ENCODE data around the gene CTSH. TPM values are rescaled to one million over a fixed set of nuclear protein-coding genes. Genes with fewer than 3 reads are reported as not detected.

Gene CTSH
- total RNA-seq, 1 donor from 2014 or later: 75.8 TPM

- Histone ChIP-seq H3K4me3 (ENCODE audit: low read depth, low read length) (no peak overlapping the region), H3K27me3 (ENCODE audit: control insufficient read depth, insufficient read depth, low read length) (no peaks in the 10 kb centered on the region), H3K36me3 (ENCODE audit: control insufficient read depth, insufficient read depth, low read length) (peaks cover 27% of the 10 kb centered on the region)
- DNase-seq (ENCODE audit: low read depth): no peak
- no peak for FAIRE-seq
- no peak for TF ChIP-seq CTCF (IDR thresholded peaks at IDR 0.05; ENCODE audit: insufficient read depth, low read length, severe bottlenecking)
These were observed 18.7 kb downstream of the CTSH start for GRCh38 chr15:78925956-78926743.

GRCh38 chr15:78925076-78925624 lies 19.7 kb downstream of the CTSH start:
- no peak overlapping the region for H3K4me3 ChIP-seq (ENCODE audit: low read depth, low read length)

GRCh38 chr15:78923480-78924360 lies 21.1 kb downstream of the CTSH start:
- FAIRE-seq: no peak
- H3K27me3 ChIP-seq (ENCODE audit: control insufficient read depth, insufficient read depth, low read length): no peaks in the 10 kb centered on the region
- H3K36me3 ChIP-seq (ENCODE audit: control insufficient read depth, insufficient read depth, low read length): peaks cover 27% of the 10 kb centered on the region

More at GRCh38 chr15:78925076-78925624, 19.7 kb downstream of the CTSH start:
- TF ChIP-seq CTCF (IDR thresholded peaks at IDR 0.05; ENCODE audit: insufficient read depth, low read length, severe bottlenecking): no peak
- Histone ChIP-seq H3K36me3 (ENCODE audit: control insufficient read depth, insufficient read depth, low read length) (peaks cover 29% of the 10 kb centered on the region), H3K27me3 (ENCODE audit: control insufficient read depth, insufficient read depth, low read length) (no peaks in the 10 kb centered on the region)
- DNase-seq (ENCODE audit: low read depth) (no peak), FAIRE-seq (no peak)

GRCh38 chr15:78923015-78923414 lies 21.8 kb downstream of the CTSH start:
- Histone ChIP-seq H3K27me3 (ENCODE audit: control insufficient read depth, insufficient read depth, low read length) (no peaks in the 10 kb centered on the region), H3K4me3 (ENCODE audit: low read depth, low read length) (no peak overlapping the region), H3K36me3 (ENCODE audit: control insufficient read depth, insufficient read depth, low read length) (peaks cover 29% of the 10 kb centered on the region)
- FAIRE-seq (no peak), DNase-seq (ENCODE audit: low read depth) (no peak)
- no peak for TF ChIP-seq CTCF (IDR thresholded peaks at IDR 0.05; ENCODE audit: insufficient read depth, low read length, severe bottlenecking)

More at GRCh38 chr15:78923480-78924360, 21.1 kb downstream of the CTSH start:
- DNase-seq (ENCODE audit: low read depth): no peak
- no peak for TF ChIP-seq CTCF (IDR thresholded peaks at IDR 0.05; ENCODE audit: insufficient read depth, low read length, severe bottlenecking)
- no peak overlapping the region for H3K4me3 ChIP-seq (ENCODE audit: low read depth, low read length)

GRCh38 chr15:78922527-78922926 lies 22.3 kb downstream of the CTSH start:
- H3K36me3 ChIP-seq (ENCODE audit: control insufficient read depth, insufficient read depth, low read length): peaks cover 26% of the 10 kb centered on the region
- DNase-seq (ENCODE audit: low read depth): no peak
- no peak for TF ChIP-seq CTCF (IDR thresholded peaks at IDR 0.05; ENCODE audit: insufficient read depth, low read length, severe bottlenecking)

More at GRCh38 chr15:78922527-78922926, 22.3 kb downstream of the CTSH start:
- no peak overlapping the region for H3K4me3 ChIP-seq (ENCODE audit: low read depth, low read length)
- H3K27me3 ChIP-seq (ENCODE audit: control insufficient read depth, insufficient read depth, low read length): no peaks in the 10 kb centered on the region
- FAIRE-seq: no peak

All from bronchial epithelial cell (primary cell).